Thyroid gland (tissue), 4 donors: Measurements from ENCODE around the gene SLC9C1.

Experiments used
- POLR2A ChIP-seq, 2 donors: fragments of 450-650 bp; IDR thresholded peaks; one replicate each; pipeline ENCODE4 v1.6.1; 2017; ENCODE audit warnings: antibody characterized with exemption in 2 of 2, mild to moderate bottlenecking in 2 of 2, moderate library complexity in 1 of 2
- TF ChIP-seq, protein P1 (sequence below), 6 experiments: fragments of 200-600 bp in 3 of 6; fragments of 450-650 bp in 3 of 6; sonication (generic) in 3 of 6; IDR thresholded peaks; one replicate each; pipeline ENCODE4 v1.5.1; 2016 to 2019; ENCODE audit warnings: antibody characterized with exemption in 6 of 6, mild to moderate bottlenecking in 2 of 6, inconsistent platforms in 1 of 6, moderate library complexity in 1 of 6

DNA sequence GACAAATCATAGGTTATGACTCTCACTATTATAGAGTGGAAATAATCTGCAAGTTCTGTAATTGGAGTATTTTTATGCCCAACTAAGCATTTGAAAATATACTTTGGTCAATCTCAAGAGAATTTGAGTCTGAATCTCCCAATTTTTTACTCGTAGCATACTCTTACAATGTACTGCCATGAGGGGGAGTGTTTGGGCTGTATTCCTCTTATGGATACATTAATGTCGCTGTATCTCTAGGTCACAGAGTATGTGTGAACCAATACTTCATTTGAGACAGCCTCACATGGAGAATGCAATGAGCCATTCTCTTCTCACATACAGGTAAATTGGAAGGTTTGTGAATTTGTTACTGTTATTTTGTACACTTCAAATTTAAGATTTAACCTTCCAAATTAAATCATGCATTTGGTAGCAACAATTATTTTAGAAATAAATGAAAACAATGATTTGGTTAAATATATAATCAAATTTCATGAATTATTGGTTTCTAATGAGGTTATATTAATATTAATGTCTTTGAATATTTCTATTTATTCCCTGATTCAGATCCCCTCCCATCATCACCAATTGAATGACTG is 33.4 kb upstream of the SLC9C1 start:
- TF ChIP-seq, protein P1, sequence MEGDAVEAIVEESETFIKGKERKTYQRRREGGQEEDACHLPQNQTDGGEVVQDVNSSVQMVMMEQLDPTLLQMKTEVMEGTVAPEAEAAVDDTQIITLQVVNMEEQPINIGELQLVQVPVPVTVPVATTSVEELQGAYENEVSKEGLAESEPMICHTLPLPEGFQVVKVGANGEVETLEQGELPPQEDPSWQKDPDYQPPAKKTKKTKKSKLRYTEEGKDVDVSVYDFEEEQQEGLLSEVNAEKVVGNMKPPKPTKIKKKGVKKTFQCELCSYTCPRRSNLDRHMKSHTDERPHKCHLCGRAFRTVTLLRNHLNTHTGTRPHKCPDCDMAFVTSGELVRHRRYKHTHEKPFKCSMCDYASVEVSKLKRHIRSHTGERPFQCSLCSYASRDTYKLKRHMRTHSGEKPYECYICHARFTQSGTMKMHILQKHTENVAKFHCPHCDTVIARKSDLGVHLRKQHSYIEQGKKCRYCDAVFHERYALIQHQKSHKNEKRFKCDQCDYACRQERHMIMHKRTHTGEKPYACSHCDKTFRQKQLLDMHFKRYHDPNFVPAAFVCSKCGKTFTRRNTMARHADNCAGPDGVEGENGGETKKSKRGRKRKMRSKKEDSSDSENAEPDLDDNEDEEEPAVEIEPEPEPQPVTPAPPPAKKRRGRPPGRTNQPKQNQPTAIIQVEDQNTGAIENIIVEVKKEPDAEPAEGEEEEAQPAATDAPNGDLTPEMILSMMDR (IDR thresholded peaks at IDR 0.05), result peak in 5 of 6 experiments; percentile 43 to 96 (median 73)
- no peak for TF ChIP-seq POLR2A (IDR thresholded peaks at IDR 0.05)
